ENCODE measurements around the gene MORN5. TPM values are rescaled to one million over a fixed set of nuclear protein-coding genes. Genes with fewer than 3 reads are reported as not detected.

Gene MORN5
- total RNA-seq, 4 donors from 2014 or later, result 3.8 to 4.0 TPM; not detected in 2

GRCh38 chr9:122197426-122197825 is 37.7 kb downstream of the MORN5 start:
- H3K4me1 ChIP-seq, result peaks cover 0 to 6% (median 0%) of the 10 kb centered on the region in 4 donors
- intact Hi-C loops (cut with DNase I; ENCODE audit: low total_unique reads), result no loop called here
- no peak for DNase-seq

GRCh38 chr9:122197882-122198281 is 38.2 kb downstream of the MORN5 start:
- Histone ChIP-seq H3K27me3 (no peaks in the 10 kb centered on the region), H3K4me3 (no peak overlapping the region), H3K4me1 (peaks cover 0 to 6% (median 0%) of the 10 kb centered on the region in 4 donors), H3K9me3 (no peaks in the 10 kb centered on the region), H3K27ac (no peak overlapping the region), H3K36me3 (no peaks in the 10 kb centered on the region)
- WGBS, 2 donors (ENCODE audit: low coverage in 1 of 2), result 46% methylated on average over 4 of the region's 4 CpGs; no CpG with 5 or more reads in 1 of the 2 donors
- in situ Hi-C loops (cut with MboI; ENCODE audit: low pct_ligation_motif_present in 1 of 4, low pct_unique_long_range_greater_than_20kb in 1 of 4, low sequenced_read_pairs in 3 of 4), result no loop called here
- TF ChIP-seq CTCF (IDR thresholded peaks at IDR 0.05) (no peak), POLR2A (IDR thresholded peaks at IDR 0.05) (no peak), EP300 (IDR thresholded peaks at IDR 0.05; ENCODE audit: low read depth) (no peak), POLR2AphosphoS5 (IDR thresholded peaks at IDR 0.05) (no peak)
- DNase-seq, result no peak
- intact Hi-C loops (cut with DNase I; ENCODE audit: low total_unique reads), result no loop called here

More at GRCh38 chr9:122197426-122197825, 37.7 kb downstream of the MORN5 start:
- in situ Hi-C loops (cut with MboI; ENCODE audit: low pct_ligation_motif_present in 1 of 4, low pct_unique_long_range_greater_than_20kb in 1 of 4, low sequenced_read_pairs in 3 of 4), result no loop called here
- Histone ChIP-seq H3K4me3 (no peak overlapping the region), H3K27me3 (no peaks in the 10 kb centered on the region), H3K27ac (no peak overlapping the region), H3K9me3 (no peaks in the 10 kb centered on the region), H3K36me3 (no peaks in the 10 kb centered on the region)
- 54 to 58% methylated on average over 5 to 7 of the region's 7 CpGs for WGBS, 2 donors (ENCODE audit: low coverage in 1 of 2)
- no peak for TF ChIP-seq CTCF (IDR thresholded peaks at IDR 0.05)
- TF ChIP-seq EP300 (IDR thresholded peaks at IDR 0.05; ENCODE audit: low read depth), result no peak
- no peak for TF ChIP-seq POLR2AphosphoS5 (IDR thresholded peaks at IDR 0.05)
- no peak for TF ChIP-seq POLR2A (IDR thresholded peaks at IDR 0.05)

- intact Hi-C loops (cut with DNase I; ENCODE audit: low total_unique reads), result no loop called here
- TF ChIP-seq POLR2AphosphoS5 (IDR thresholded peaks at IDR 0.05) (no peak), POLR2A (IDR thresholded peaks at IDR 0.05) (no peak), EP300 (IDR thresholded peaks at IDR 0.05; ENCODE audit: low read depth) (no peak), CTCF (IDR thresholded peaks at IDR 0.05) (no peak)
- Histone ChIP-seq H3K4me3 (no peak overlapping the region), H3K27me3 (no peaks in the 10 kb centered on the region), H3K27ac (no peak overlapping the region), H3K9me3 (no peaks in the 10 kb centered on the region), H3K4me1 (peaks cover 0 to 6% (median 0%) of the 10 kb centered on the region in 4 donors), H3K36me3 (no peaks in the 10 kb centered on the region)
- no peak for DNase-seq
- in situ Hi-C loops (cut with MboI; ENCODE audit: low pct_ligation_motif_present in 1 of 4, low pct_unique_long_range_greater_than_20kb in 1 of 4, low sequenced_read_pairs in 3 of 4), result no loop called here
- 92 to 93% methylated on average over 3 to 7 of the region's 7 CpGs for WGBS, 2 donors (ENCODE audit: low coverage in 1 of 2)
Observed at GRCh38 chr9:122200960-122201595, 41.4 kb downstream of the MORN5 start.

- Histone ChIP-seq H3K27me3 (peaks cover 1% of the 10 kb centered on the region), H3K4me1 (peaks cover 0 to 6% (median 0%) of the 10 kb centered on the region in 4 donors), H3K36me3 (no peaks in the 10 kb centered on the region), H3K9me3 (no peaks in the 10 kb centered on the region), H3K4me3 (no peak overlapping the region), H3K27ac (no peak overlapping the region)
- in situ Hi-C loops (cut with MboI; ENCODE audit: low pct_ligation_motif_present in 1 of 4, low pct_unique_long_range_greater_than_20kb in 1 of 4, low sequenced_read_pairs in 3 of 4), result no loop called here
- 86% methylated on average over 1 of the region's 1 CpG; no CpG with 5 or more reads in 1 of the 2 donors for WGBS, 2 donors (ENCODE audit: low coverage in 1 of 2)
- TF ChIP-seq EP300 (IDR thresholded peaks at IDR 0.05; ENCODE audit: low read depth), result no peak
- no peak for TF ChIP-seq POLR2A (IDR thresholded peaks at IDR 0.05)
- no peak for TF ChIP-seq CTCF (IDR thresholded peaks at IDR 0.05)
- no peak for TF ChIP-seq POLR2AphosphoS5 (IDR thresholded peaks at IDR 0.05)
- intact Hi-C loops (cut with DNase I; ENCODE audit: low total_unique reads), result no loop called here
- DNase-seq, result no peak
Observed at GRCh38 chr9:122201641-122202040, 41.9 kb downstream of the MORN5 start.

Measured in transverse colon (tissue), 4 donors.